Embryonic facial prominence (tissue), 1 donor: ENCODE measurements around the gene KRT84.

Source experiments
- DNase-seq: peaks from one replicate; pipeline ENCODE4 v3.0.0-alpha.2; 2016; ENCODE audit errors: extremely low spot score

KRT84 gene

GRCh38 chr12:52383331-52383730 lies 2.1 kb downstream of the KRT84 start:
- no peak for DNase-seq

- no peak for DNase-seq
Observed at GRCh38 chr12:52382854-52383253, 2.6 kb downstream of the KRT84 start.

- no peak for DNase-seq
Observed at GRCh38 chr12:52381206-52381605, 4.2 kb downstream of the KRT84 start.

GRCh38 chr12:52380271-52380694 lies 5.2 kb downstream of the KRT84 start:
- DNase-seq: no peak

DNA sequence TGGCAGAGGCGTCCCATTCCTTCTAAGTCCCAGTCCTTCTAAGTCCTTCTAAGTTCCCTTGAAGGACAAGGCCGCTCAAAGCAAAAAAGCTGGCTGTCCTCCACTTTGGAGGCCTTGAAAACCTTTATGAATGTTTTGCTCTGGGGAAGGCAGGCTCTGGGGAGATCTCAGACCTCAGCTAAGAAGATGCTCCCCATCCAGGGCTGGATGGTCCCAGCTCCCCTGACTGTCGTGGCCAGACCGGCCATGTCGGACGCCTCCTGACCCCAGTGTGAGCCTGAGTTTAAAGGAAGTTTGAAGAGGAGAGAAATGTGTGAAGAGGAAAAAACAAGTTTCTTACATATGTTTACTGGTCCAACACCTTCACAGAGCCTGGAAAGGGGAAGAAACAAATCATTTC lies 5.9 kb downstream of the KRT84 start:
- DNase-seq: no peak

GRCh38 chr12:52378091-52378490 lies 7.4 kb downstream of the KRT84 start:
- no peak for DNase-seq

DNA sequence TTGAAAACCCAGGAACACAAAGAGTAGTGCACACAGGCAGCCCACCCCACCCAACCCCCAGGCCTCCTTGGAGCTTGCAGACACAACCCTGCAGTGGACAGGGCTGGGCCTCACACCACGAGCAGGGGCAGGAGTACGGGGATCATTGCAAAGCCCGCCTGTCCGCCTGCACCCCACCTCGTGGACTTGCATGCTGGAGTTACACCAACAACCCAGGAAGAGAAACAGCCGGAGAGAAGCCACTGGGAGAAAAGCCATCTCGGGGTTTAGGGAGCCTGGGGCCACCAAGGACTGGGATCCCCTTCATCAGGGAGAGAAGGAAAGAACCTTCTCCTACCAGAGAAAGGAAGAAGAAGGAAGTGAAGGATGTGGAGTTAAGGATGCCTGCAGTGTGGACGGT lies 8.2 kb downstream of the KRT84 start:
- no peak for DNase-seq

GRCh38 chr12:52372216-52373154 lies 13.0 kb downstream of the KRT84 start:
- DNase-seq: peak; percentile 81

GRCh38 chr12:52371716-52372115 lies 13.7 kb downstream of the KRT84 start:
- no peak for DNase-seq

- DNase-seq: peak; percentile 64
Observed at GRCh38 chr12:52370926-52371608, 14.4 kb downstream of the KRT84 start.

- DNase-seq: no peak
Observed at GRCh38 chr12:52369809-52370208, 15.6 kb downstream of the KRT84 start.

DNA sequence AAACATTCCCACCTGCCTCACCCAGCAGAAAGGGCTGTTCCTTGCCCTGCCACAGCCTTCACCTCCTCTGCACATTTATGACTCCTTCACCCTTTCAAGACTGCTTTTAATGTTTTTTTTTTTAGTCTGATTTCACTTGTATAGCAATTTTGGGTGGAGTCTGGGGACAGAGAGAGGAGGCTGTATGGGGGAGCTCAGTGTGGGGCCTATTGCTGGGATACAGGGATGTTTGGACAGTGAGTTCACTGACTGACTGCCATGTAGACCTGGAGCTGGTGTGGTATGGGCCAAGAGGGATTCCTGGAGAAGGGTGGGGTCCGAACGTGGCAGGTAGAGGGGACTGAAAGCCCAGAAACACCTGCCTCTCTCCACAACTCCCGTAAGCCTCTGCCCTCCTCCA lies 16.2 kb downstream of the KRT84 start:
- no peak for DNase-seq

DNA sequence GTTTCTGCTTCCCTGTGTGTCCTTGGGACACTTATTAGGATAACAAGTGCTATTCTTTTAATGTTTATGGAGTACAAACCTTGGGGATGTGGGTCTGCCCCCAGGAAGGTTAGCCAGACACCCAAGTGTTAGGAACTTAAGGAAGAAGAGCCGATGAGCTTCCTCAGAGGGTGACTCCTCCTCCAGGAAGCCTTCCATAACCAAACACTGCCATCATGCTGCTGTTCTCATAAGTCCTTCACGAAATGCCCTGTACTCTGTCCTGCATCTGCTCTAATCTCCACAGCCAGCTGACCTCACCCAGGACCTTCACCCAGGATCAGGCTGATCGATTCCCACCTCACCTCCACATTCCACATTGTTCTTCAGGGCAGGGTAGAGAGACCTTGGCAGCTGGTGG lies 16.9 kb downstream of the KRT84 start:
- DNase-seq: no peak

DNA sequence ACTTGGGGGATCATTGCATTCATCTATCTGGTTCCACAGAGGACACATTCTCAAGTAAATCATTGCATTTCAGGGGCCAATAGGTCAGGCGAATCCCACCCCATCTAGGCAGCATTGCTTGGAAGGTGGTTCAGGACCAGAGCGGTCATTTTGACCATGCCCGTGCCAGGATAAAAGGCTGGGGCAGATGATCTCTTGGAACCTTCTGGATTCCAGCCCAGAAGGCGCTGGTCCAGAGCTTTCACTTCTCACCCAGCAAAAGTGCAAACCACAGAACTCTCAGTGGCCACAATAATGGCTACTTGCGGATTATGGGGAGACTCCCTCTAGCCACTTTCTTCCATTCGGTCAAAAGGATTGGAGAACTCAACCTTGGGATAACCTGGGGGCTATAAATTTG lies 17.6 kb downstream of the KRT84 start:
- DNase-seq: no peak

- no peak for DNase-seq
Observed at GRCh38 chr12:52366738-52367485, 18.5 kb downstream of the KRT84 start, which contains the start of gene KRT85. TSS of gene KRT85 (minus strand) at chr12:52367481. CDS start at chr12:52367405, 76 bp downstream.

DNA sequence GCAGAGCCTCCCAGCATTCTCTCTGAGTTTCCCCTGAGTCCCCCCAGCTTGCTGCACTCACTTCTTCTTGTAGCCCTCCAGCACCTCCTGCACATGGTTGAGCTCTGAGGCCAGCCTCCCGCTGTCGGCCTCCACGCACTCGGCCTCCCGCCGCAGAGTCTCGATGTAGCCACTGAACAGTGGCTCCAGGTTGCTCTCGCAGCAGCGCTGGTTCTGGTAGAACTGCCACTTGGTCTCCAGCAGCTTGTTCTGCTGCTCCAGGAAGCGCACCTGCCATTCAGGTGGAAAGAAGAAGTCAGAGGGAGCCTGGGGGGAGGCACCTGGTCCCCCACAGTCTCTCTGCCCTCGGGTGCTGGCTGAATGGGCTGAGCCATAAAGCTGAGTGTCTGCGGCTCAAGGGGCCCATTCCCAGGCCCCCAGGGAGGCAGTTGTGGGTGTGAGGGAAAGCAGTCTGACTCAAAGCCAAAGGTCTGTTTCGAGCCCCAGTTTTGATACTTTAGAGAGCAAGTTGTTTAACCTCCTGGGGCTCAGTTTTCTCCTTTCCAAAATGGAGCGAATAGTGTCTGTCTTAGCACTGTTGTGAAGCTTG lies 20.5 kb downstream of the KRT84 start:
- no peak for DNase-seq

GRCh38 chr12:52364061-52364460 lies 21.4 kb downstream of the KRT84 start:
- DNase-seq: no peak

DNA sequence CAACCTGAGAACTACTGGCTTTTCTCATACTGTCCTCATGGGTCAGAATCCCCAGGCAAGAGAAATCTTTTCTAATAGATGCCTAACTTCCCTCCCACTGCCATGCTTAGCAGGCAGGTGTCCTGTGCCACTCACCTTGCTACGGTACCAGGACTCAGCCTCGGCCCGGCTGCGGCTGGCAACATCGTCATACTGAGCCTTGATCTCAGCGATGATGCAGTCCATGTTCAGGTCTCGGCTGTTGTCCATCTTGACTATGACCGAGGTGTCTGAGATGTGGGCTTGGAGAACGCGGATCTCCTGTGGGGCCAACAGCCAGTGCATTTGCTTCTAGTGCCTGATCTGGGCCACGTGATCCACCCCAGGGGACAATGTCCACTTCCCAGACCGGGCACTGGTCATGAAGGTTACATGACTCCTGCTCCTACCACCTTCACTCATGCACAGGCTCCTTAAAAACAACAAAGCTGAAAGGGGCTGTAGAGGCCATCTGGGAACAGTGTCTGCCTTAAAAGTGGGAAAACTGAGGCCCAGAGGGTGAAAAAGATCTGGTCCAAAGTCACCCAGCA lies 22.3 kb downstream of the KRT84 start:
- DNase-seq: no peak

DNA sequence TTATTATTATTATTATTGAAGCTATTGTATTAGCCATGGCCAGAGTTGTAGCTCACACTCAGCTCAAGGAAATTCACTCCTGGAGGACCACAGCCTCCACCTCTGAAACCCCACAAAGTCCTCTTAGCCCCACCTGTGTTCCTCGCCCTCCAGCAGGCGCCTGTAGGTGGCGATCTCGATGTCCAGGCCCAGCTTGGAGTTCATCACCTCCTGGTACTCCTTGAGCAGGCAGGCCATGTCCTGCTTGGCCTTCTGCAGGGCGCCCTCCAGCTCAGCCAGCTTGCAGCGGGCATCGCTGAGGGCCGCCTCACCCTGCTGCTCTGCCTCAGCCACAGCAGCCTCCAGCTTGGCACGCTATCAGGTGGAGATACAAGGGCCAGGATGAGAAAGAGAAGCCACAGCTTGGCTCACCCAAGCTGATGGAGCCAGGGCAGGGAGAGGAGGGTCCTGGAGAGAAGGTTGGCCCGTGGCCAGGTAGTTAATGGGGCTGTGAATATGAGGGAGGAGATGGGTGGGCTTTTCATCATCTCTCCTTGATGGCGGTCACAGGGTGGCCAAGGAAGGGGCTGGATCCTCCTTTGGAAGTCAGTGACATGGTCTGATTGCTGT lies 23.2 kb downstream of the KRT84 start:
- DNase-seq: no peak

DNA sequence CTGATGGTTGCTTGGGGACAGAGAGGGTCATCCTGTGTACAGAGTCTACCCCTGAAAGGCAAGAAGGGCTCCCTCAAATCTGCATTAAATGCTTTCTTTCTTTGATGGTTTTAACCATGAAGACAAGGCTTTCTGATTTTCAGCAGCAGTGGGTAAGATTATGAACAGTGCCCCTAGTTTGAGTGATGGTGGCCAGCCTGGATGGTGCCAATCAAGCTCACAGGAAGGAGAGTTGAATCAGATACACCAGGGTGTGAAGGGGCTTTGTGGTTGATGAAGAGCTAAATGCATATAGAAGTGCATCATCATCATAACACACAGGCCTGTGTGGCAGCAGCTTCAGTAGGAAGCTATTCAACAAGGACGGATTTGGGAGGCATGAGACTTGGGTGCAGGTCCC lies 23.9 kb downstream of the KRT84 start:
- DNase-seq: no peak

DNA sequence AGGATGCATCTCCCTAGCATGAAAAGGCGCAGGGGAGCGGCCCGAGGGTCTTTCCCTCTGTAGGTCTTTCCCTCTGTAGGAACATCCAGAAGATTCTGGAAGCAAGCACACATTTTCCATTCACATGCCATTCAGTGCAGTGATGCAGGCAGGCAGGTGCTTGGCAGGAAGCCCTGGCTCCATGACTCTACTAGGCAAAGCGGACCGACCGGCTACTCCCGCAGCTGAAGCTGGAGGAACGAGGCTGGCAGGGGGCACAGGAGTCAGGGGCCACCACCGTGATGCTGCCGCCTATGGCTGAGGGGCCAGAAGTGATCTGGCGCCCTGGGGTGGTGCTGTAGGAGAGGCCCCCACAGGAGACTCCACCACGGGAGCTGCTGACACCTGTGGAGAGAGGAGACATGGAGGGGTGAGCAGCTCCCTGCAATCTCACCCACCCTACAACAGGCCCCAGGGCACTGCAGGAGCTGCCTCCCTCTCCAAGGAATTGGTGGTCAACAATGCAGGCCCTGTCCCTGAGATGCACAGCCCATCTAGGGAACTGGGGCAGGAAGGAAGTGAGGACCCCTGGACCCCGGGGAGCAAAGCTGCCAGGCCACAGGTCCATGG lies 24.7 kb downstream of the KRT84 start:
- DNase-seq: no peak
